ENCODE results near the gene ITGA8. TPM values are rescaled to one million over a fixed set of nuclear protein-coding genes. Genes with fewer than 3 reads are reported as not detected.

The ITGA8 gene
- total RNA-seq, 1 experiment from 2014 or later, result 0.02 TPM

DNA sequence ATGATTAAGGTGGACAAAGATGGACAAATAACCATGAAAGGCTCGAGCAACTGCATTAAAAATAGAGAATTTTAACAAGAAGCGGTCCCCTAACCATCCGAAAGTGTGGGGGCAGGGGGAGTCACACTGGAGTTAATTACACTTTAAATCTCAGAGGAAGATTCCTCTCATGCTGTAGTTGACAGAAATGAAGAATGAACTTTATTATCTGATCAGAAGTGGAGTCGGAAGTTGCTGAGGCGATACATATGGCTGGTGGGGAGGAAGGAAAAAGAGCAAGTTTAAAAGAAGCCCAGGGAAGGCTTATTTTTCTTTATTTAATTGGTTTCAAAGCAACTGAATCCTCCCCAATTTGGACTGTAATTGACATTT is 246.3 kb downstream of the ITGA8 start:
- no peak overlapping the region for H2AFZ ChIP-seq (ENCODE audit: low read depth, low read length, poor library complexity, severe bottlenecking)
- ChIA-PET RAD21 (ENCODE audit: low non-redundant PET in 1 of 2, low total read pairs in 2 of 2, uncharacterized antibody in 2 of 2, unreplicated experiment in 2 of 2) (no interaction called here), POLR2A (no interaction called here), CTCF (no interaction called here)
- intact Hi-C loops (cut with micrococcal nuclease), result no loop called here
- no peaks in the 10 kb centered on the region for H3K9me3 ChIP-seq (ENCODE audit: control insufficient read depth in 1 of 2, insufficient read depth in 1 of 2, low read depth in 1 of 2, low read length in 2 of 2)
- no TSS peak for BruUV-seq (replicated peaks)
- H3K27ac ChIP-seq (ENCODE audit: low read depth, low read length), result no peak overlapping the region
- no peaks in the 10 kb centered on the region for H3K9me2 ChIP-seq (ENCODE audit: insufficient read depth)
- H3K4me1 ChIP-seq (ENCODE audit: control insufficient read depth in 1 of 2, insufficient read depth in 2 of 2, low read length in 2 of 2), result peaks cover 0 to 4% of the 10 kb centered on the region in 2 experiments; a peak in 1 of 4 replicates
- no peak for TF ChIP-seq CBX3 (IDR thresholded peaks at IDR 0.05; ENCODE audit: low read depth)
- TF ChIP-seq, protein P1, sequence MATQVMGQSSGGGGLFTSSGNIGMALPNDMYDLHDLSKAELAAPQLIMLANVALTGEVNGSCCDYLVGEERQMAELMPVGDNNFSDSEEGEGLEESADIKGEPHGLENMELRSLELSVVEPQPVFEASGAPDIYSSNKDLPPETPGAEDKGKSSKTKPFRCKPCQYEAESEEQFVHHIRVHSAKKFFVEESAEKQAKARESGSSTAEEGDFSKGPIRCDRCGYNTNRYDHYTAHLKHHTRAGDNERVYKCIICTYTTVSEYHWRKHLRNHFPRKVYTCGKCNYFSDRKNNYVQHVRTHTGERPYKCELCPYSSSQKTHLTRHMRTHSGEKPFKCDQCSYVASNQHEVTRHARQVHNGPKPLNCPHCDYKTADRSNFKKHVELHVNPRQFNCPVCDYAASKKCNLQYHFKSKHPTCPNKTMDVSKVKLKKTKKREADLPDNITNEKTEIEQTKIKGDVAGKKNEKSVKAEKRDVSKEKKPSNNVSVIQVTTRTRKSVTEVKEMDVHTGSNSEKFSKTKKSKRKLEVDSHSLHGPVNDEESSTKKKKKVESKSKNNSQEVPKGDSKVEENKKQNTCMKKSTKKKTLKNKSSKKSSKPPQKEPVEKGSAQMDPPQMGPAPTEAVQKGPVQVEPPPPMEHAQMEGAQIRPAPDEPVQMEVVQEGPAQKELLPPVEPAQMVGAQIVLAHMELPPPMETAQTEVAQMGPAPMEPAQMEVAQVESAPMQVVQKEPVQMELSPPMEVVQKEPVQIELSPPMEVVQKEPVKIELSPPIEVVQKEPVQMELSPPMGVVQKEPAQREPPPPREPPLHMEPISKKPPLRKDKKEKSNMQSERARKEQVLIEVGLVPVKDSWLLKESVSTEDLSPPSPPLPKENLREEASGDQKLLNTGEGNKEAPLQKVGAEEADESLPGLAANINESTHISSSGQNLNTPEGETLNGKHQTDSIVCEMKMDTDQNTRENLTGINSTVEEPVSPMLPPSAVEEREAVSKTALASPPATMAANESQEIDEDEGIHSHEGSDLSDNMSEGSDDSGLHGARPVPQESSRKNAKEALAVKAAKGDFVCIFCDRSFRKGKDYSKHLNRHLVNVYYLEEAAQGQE (IDR thresholded peaks at IDR 0.05; ENCODE audit: low read depth), result no peak
- no peak for TF ChIP-seq ZNF274 (IDR thresholded peaks at IDR 0.05; ENCODE audit: low read depth, low read length)
- TF ChIP-seq, protein P2, sequence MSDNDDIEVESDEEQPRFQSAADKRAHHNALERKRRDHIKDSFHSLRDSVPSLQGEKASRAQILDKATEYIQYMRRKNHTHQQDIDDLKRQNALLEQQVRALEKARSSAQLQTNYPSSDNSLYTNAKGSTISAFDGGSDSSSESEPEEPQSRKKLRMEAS (IDR thresholded peaks at IDR 0.05), result no peak
- no peak for TF ChIP-seq JUND (IDR thresholded peaks at IDR 0.05)
- TF ChIP-seq EGR1 (IDR thresholded peaks at IDR 0.05; ENCODE audit: low read depth), result no peak
- no peak for TF ChIP-seq SIN3A (IDR thresholded peaks at IDR 0.05; ENCODE audit: low read depth)
- no peak for TF ChIP-seq FOSL1 (IDR thresholded peaks at IDR 0.05; ENCODE audit: low read depth)
- H3K4me3 ChIP-seq (replicated peaks in 1 of 2; ENCODE audit: low read depth in 1 of 2, low read length in 2 of 2), result no peak overlapping the region
- H3K36me3 ChIP-seq (ENCODE audit: control insufficient read depth in 1 of 2, insufficient read depth in 2 of 2, low read length in 2 of 2), result no peaks in the 10 kb centered on the region
- no peak for ATAC-seq
- H3K9ac ChIP-seq (ENCODE audit: low read length), result no peak overlapping the region
- H4K20me1 ChIP-seq (ENCODE audit: insufficient read depth), result no peaks in the 10 kb centered on the region
- no peak overlapping the region for H3K4me2 ChIP-seq (ENCODE audit: low read length)
- no peaks in the 10 kb centered on the region for H3K79me2 ChIP-seq (ENCODE audit: insufficient read depth, low read length)
- H3K27me3 ChIP-seq (ENCODE audit: insufficient read depth, low read length), result peaks cover 70% of the 10 kb centered on the region
- no peak for DNase-seq (ENCODE audit: low read depth, low spot score)
